ENCODE measurements around the gene ALDH1A3.

- TF ChIP-seq POLR2AphosphoS5 (IDR thresholded peaks at IDR 0.05), result no peak
- no peak for TF ChIP-seq POLR2A (IDR thresholded peaks at IDR 0.05)
- TF ChIP-seq CTCF (IDR thresholded peaks at IDR 0.05), result no peak
- TF ChIP-seq EP300 (IDR thresholded peaks at IDR 0.05), result no peak
Measured at GRCh38 chr15:100940767-100941379, 61.2 kb downstream of the ALDH1A3 start.

Data from suprapubic skin (tissue), 4 donors.